Measurements from ENCODE around the gene THAP3. TPM values are rescaled to one million over a fixed set of nuclear protein-coding genes. Genes with fewer than 3 reads are reported as not detected.

Gene THAP3
- total and polyA plus RNA-seq, 9 of the 15 experiments (the other 6 are each of a cell fraction or from before 2014, with no cell fraction given): 1.9 to 31.2 (median 18.2) TPM

DNA sequence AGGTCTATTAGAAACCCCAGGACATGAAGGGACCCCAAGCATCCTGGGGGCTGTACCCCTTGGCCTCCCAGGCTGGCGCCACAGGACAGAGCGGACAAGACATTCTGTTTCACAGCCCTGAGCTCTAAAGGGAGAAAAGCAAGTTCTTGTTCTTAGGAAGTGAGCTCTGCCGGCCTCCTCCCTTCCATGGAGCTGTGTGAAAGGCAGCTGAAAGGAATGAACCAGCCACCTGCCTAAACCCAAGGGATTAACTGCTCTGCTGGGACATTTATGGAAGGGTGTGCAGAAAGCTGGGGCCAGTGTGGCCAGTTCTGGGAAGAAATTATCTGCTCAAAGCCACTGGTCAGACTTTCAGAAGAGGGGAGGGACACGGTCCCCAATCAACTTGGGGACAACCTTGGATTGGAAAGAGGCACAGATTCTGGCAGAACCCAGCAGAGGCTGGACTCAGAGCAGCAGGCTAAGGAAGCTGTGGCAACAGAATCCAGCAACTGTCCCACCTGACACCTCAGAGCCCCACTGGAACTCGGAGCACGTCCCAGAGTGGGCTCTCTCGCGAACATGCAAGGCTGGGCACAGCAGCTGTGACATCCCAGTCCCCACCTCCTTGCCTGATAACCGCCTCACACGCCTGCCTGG is 24.1 kb upstream of the THAP3 start (continued):
- TF ChIP-seq, protein P1, sequence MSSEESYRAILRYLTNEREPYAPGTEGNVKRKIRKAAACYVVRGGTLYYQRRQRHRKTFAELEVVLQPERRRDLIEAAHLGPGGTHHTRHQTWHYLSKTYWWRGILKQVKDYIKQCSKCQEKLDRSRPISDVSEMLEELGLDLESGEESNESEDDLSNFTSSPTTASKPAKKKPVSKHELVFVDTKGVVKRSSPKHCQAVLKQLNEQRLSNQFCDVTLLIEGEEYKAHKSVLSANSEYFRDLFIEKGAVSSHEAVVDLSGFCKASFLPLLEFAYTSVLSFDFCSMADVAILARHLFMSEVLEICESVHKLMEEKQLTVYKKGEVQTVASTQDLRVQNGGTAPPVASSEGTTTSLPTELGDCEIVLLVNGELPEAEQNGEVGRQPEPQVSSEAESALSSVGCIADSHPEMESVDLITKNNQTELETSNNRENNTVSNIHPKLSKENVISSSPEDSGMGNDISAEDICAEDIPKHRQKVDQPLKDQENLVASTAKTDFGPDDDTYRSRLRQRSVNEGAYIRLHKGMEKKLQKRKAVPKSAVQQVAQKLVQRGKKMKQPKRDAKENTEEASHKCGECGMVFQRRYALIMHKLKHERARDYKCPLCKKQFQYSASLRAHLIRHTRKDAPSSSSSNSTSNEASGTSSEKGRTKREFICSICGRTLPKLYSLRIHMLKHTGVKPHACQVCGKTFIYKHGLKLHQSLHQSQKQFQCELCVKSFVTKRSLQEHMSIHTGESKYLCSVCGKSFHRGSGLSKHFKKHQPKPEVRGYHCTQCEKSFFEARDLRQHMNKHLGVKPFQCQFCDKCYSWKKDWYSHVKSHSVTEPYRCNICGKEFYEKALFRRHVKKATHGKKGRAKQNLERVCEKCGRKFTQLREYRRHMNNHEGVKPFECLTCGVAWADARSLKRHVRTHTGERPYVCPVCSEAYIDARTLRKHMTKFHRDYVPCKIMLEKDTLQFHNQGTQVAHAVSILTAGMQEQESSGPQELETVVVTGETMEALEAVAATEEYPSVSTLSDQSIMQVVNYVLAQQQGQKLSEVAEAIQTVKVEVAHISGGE (CRISPR knock-in tag; IDR thresholded peaks at IDR 0.05): peak in 1 of 3 experiments; percentile 62; a peak in 1 of 6 replicates
- no peak for TF ChIP-seq STAG1 (CRISPR knock-in tag; IDR thresholded peaks at IDR 0.05; ENCODE audit: borderline replicate concordance)
- TF ChIP-seq TAF1 (IDR thresholded peaks at IDR 0.05; ENCODE audit: control insufficient read depth, extremely low read depth, insufficient read depth, low read length, severe bottlenecking): peak; percentile 1
- no peak for TF ChIP-seq ZNF41 (CRISPR knock-in tag; conservative IDR thresholded peaks at IDR 0.05)
- TF ChIP-seq CC2D1A (IDR thresholded peaks at IDR 0.05): 0 out of 2 replicates have a peak, but pooled peaks have one; percentile 10
- no peak for TF ChIP-seq ZFP30 (CRISPR knock-in tag; IDR thresholded peaks at IDR 0.05; ENCODE audit: borderline replicate concordance)
- TF ChIP-seq MAFG (tag; conservative IDR thresholded peaks at IDR 0.05): no peak
- no peak for TF ChIP-seq ZNF143 (CRISPR knock-in tag; IDR thresholded peaks at IDR 0.05)
- TF ChIP-seq, protein P2, sequence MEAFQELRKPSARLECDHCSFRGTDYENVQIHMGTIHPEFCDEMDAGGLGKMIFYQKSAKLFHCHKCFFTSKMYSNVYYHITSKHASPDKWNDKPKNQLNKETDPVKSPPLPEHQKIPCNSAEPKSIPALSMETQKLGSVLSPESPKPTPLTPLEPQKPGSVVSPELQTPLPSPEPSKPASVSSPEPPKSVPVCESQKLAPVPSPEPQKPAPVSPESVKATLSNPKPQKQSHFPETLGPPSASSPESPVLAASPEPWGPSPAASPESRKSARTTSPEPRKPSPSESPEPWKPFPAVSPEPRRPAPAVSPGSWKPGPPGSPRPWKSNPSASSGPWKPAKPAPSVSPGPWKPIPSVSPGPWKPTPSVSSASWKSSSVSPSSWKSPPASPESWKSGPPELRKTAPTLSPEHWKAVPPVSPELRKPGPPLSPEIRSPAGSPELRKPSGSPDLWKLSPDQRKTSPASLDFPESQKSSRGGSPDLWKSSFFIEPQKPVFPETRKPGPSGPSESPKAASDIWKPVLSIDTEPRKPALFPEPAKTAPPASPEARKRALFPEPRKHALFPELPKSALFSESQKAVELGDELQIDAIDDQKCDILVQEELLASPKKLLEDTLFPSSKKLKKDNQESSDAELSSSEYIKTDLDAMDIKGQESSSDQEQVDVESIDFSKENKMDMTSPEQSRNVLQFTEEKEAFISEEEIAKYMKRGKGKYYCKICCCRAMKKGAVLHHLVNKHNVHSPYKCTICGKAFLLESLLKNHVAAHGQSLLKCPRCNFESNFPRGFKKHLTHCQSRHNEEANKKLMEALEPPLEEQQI (IDR thresholded peaks at IDR 0.05): no peak
- TF ChIP-seq, protein P3, sequence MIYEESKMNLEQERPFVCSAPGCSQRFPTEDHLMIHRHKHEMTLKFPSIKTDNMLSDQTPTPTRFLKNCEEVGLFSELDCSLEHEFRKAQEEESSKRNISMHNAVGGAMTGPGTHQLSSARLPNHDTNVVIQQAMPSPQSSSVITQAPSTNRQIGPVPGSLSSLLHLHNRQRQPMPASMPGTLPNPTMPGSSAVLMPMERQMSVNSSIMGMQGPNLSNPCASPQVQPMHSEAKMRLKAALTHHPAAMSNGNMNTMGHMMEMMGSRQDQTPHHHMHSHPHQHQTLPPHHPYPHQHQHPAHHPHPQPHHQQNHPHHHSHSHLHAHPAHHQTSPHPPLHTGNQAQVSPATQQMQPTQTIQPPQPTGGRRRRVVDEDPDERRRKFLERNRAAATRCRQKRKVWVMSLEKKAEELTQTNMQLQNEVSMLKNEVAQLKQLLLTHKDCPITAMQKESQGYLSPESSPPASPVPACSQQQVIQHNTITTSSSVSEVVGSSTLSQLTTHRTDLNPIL (CRISPR knock-in tag; IDR thresholded peaks at IDR 0.05): no peak
- TF ChIP-seq PHTF2 (CRISPR knock-in tag; IDR thresholded peaks at IDR 0.05): no peak
- no peak for TF ChIP-seq ZNF316 (IDR thresholded peaks at IDR 0.05)
- no peak for TF ChIP-seq ZNF766 (CRISPR knock-in tag; conservative IDR thresholded peaks at IDR 0.05)
- 0 out of 2 replicates have a peak, but pooled peaks have one; percentile 35 for TF ChIP-seq POLR2G (IDR thresholded peaks at IDR 0.05; ENCODE audit: low read depth, low read length)
- TF ChIP-seq, protein P4, sequence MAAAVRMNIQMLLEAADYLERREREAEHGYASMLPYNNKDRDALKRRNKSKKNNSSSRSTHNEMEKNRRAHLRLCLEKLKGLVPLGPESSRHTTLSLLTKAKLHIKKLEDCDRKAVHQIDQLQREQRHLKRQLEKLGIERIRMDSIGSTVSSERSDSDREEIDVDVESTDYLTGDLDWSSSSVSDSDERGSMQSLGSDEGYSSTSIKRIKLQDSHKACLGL (CRISPR knock-in tag; IDR thresholded peaks at IDR 0.05; ENCODE audit: borderline replicate concordance, poor library complexity, severe bottlenecking): no peak
- peak; percentile 16; the same call in 1 of the 2 replicates for TF ChIP-seq PHF8 (IDR thresholded peaks at IDR 0.05; ENCODE audit: borderline replicate concordance, low read length)
- TF ChIP-seq RB1 (IDR thresholded peaks at IDR 0.05; ENCODE audit: low read depth): 0 out of 2 replicates have a peak, but pooled peaks have one; percentile 25
- no peak for TF ChIP-seq FOXK1 (CRISPR knock-in tag; IDR thresholded peaks at IDR 0.05; ENCODE audit: borderline replicate concordance)
- peak; percentile 52; the same call in 1 of the 2 replicates for TF ChIP-seq ZC3H4 (CRISPR knock-in tag; IDR thresholded peaks at IDR 0.05; ENCODE audit: borderline replicate concordance)
- TF ChIP-seq ZNF197 (CRISPR knock-in tag; IDR thresholded peaks at IDR 0.05; ENCODE audit: low read depth): no peak

Measured in K562 (cell line).